Omental fat pad (tissue), 4 donors: ENCODE measurements around the gene KIAA0753. TPM values are rescaled to one million over a fixed set of nuclear protein-coding genes. Genes with fewer than 3 reads are reported as not detected.

ENCODE experiments used
- ATAC-seq: fragments of 150-250 bp; one replicate; pipeline ENCODE4 v1.9.1; 2016; ENCODE audit warnings: mild to moderate bottlenecking, moderate library complexity; ENCODE audit not compliant: low FRiP score
- DNase-seq: peaks from one replicate; pipeline ENCODE4 v3.0.0-alpha.2; 2019; ENCODE audit warnings: low spot score
- total RNA-seq, 4 donors: library from RNA; depleted of rRNA; stranded (reverse); fragments of >200 nt; gene quantifications; one replicate each; pipeline ENCODE4 v1.1.0, GENCODE V29; 2016
- TF ChIP-seq, protein P1 (sequence below), 3 donors: fragments of 450-650 bp; IDR thresholded peaks; one replicate each; pipeline ENCODE4 v1.5.1; 2016 to 2017; ENCODE audit warnings: antibody characterized with exemption in 3 of 3, mild to moderate bottlenecking in 3 of 3, moderate library complexity in 2 of 3

The KIAA0753 gene
- total RNA-seq, 4 donors from 2014 or later = 9.5 to 11.8 (median 11.1) TPM

DNA sequence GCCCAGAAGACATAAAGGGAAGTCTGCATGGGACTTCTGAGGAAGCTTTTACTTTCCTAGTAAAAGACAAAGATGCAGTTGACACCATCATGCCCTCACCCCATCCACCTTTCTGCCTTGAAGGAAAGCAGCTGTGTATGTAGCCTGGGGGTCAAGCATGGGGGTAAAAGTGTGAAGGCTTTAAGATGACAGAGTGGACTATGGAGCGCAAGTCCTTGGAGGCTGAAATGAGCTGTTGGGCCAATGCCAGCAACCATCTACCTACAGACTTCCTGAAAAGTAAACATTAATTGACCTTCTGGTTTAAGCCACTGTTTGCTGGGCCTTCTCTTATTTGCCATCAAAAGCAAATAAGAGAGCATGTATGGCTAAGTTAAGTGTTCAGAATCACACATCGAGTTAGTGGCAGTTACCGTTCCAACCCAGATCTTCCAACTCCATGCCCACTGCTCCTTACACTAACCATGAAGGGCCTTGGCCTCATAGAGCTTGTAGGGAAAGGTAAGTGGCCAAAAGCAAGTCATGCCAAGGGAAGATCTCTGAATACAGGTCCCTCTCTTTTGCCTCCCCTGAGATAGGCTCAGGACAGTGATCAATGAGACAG lies 42.7 kb upstream of the KIAA0753 start:
- DNase-seq = no peak
- ATAC-seq = no peak
- TF ChIP-seq, protein P1, sequence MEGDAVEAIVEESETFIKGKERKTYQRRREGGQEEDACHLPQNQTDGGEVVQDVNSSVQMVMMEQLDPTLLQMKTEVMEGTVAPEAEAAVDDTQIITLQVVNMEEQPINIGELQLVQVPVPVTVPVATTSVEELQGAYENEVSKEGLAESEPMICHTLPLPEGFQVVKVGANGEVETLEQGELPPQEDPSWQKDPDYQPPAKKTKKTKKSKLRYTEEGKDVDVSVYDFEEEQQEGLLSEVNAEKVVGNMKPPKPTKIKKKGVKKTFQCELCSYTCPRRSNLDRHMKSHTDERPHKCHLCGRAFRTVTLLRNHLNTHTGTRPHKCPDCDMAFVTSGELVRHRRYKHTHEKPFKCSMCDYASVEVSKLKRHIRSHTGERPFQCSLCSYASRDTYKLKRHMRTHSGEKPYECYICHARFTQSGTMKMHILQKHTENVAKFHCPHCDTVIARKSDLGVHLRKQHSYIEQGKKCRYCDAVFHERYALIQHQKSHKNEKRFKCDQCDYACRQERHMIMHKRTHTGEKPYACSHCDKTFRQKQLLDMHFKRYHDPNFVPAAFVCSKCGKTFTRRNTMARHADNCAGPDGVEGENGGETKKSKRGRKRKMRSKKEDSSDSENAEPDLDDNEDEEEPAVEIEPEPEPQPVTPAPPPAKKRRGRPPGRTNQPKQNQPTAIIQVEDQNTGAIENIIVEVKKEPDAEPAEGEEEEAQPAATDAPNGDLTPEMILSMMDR (IDR thresholded peaks at IDR 0.05) = no peak

DNA sequence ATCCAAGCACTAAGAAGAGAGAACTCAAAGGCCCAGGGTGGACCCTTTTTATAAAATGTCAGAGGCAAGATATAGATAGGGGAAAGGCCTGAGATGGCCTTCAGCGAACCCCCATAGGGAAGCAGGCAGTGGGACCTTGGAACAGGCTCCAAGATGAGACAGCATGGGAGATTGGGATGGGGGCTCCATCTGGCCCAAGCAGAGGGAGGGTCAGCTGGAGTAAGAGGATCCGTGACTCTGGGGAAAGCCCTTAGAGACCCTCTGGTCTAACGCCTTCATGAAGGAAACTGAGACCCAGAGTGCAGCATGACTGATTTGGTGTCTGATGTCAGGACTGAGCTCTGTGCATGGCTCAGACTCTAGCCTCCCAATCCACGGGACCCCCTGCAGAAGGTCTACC lies 41.8 kb upstream of the KIAA0753 start:
- ATAC-seq = no peak
- DNase-seq = no peak
- TF ChIP-seq, protein P1 (IDR thresholded peaks at IDR 0.05) = no peak

DNA sequence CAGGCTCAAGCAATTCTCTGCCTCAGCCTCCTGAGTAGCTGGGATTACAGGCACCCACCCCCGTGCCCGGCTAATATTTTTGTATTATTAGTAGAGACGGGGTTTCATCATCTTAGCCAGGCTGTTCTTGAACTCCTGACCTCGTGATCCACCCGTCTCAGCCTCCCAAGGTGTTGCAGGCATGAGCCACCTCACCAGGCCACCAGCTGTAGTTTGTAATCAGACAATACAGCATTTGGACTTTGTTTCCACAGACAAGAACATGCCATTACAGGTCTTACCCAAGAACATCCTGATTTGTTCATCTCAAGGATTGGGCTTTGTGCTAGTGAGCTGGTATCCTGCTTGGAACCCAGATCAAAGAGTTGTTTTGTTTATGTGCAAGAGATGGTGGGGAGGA lies 41.2 kb upstream of the KIAA0753 start:
- no peak for ATAC-seq
- TF ChIP-seq, protein P1 (IDR thresholded peaks at IDR 0.05) = no peak

DNA sequence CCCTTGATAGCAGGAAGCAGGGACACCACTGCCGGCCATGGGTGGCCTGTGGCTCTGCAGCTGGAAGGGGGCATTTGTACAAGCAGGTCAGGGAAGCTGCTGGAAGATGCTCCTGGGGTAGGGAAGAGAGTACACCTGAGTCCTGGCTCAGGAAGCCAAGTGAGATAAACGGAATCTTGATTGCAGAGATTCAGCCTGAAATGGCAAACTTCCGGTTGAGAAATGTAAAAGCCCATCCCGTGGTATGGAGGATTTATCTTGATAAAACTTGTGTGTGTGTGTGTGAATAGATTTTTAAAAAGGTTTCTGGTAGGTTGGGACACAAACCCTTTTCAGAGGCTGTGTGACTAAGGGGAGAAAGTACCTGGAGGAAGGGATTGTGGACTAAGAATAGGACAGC lies 40.7 kb upstream of the KIAA0753 start:
- TF ChIP-seq, protein P1 (IDR thresholded peaks at IDR 0.05) = no peak
- ATAC-seq = no peak

More for the DNA sequence above, 41.2 kb upstream of the KIAA0753 start:
- DNase-seq = no peak

DNA sequence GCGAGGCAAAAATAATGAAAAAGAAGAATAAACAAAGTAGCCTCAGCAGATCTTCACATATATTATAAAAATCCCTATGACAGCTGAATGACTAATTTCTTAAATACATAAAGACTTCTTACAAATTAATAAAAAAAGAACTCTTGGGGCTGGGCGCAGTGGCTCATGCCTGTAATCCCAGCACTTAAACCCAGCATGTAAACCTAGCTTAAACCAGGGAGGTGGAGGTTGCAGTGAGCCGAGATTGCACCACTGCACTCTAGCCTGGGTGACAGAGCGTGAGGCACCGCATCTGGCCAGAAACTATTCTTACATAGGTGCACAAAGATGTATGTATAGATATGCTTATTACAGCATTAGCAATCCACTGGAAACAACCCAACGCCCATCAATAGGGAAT lies 38.7 kb upstream of the KIAA0753 start:
- TF ChIP-seq, protein P1 (IDR thresholded peaks at IDR 0.05) = no peak
- ATAC-seq (no peak), DNase-seq (no peak)

More for the DNA sequence above, 40.7 kb upstream of the KIAA0753 start:
- DNase-seq = no peak

DNA sequence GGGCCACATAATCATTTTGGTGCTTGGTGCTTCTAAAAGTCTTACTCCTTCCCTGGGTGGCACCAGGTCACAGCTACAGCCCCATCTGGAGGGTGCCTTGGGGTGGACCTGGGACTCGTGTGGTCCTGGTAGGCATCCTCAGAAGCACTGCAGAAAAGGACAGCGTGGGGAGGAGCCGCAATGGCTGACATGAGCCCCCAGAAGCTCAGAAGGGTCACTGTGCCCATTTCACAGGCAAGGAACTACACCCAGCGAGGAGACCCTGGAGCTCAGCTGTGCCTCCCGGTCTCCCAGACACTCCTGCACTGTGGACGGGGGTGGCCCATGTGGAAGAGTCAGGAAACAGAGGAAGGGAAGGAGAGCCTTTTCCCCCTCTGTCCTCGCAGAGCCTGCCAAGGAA lies 37.4 kb upstream of the KIAA0753 start:
- DNase-seq = no peak
- no peak for ATAC-seq
- TF ChIP-seq, protein P1 (IDR thresholded peaks at IDR 0.05) = no peak

DNA sequence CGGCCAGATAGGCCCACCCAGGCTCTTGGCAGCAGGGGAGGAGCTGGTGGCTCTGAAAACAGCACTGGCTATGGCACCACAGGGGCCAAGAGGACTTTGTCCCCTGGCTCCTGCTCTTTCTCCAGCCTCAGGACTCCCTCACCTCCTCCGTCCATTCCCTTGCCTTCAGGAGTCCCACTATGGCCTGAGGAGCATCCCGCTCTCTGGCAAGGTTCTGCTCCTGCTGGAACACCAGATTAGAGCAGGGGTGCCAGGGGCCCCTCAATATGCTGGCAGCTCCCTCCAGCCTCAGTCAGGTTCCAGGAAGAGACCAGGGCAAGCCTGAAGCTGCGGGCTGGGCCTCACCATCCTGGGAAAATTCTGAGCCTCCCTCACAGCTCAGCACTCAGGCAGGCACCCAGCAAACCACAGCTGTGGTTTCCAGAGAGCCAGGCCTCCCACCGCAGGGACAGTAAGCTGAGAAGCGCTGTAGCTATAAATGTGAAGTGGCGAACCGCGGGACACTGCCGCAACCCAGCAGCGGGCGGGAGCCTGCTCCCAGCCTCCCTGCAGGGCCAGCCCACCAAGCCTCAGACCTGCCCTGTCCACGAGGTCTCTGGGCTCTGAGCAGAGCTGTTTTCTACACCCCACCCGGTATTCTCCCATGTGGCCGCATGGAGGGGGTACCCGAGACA lies 36.8 kb upstream of the KIAA0753 start:
- ATAC-seq (no peak), DNase-seq (no peak)

More for the DNA sequence above, 36.8 kb upstream of the KIAA0753 start:
- TF ChIP-seq, protein P1 (IDR thresholded peaks at IDR 0.05) = no peak
